SU-DHL-6 (cell line): ENCODE data around the gene NPR3.

Source experiments
- CTCF ChIP-seq: fragments of 200-600 bp; sonication (generic); IDR thresholded peaks from one replicate; pipeline ENCODE4 v1.5.1; 2017; ENCODE audit warnings: antibody characterized with exemption, mild to moderate bottlenecking, low read length, moderate library complexity; ENCODE audit not compliant: insufficient read depth, poor library complexity, severe bottlenecking
- EZH2phosphoT487 ChIP-seq: fragments of 200-600 bp; sonication (generic), shearing (Covaris generic); conservative IDR thresholded peaks from 2 replicates; pipeline ENCODE4 v1.6.1; 2018; ENCODE audit warnings: mild to moderate bottlenecking, antibody characterized with exemption, low read length, moderate library complexity, mixed read lengths

GRCh38 chr5:32734827-32735378, 23.8 kb downstream of the NPR3 start:
- TF ChIP-seq CTCF = no peak
- TF ChIP-seq EZH2phosphoT487 = no peak
